Stimulated activated CD8-positive, alpha-beta memory T cell treated with anti-CD3 and anti-CD28 coated beads, Interleukin-15, amount 100 ng/mL, for 24 hours (primary cell): ENCODE data around the gene MYO10.
"Not testable (repeated sequence)": the region's sequence is repeated elsewhere in the genome, so short reads cannot be mapped to it uniquely, and the experiment has no call there.

ENCODE experiments used
- DNase-seq: peaks from one replicate; pipeline ENCODE4 v3.0.0-alpha.2; 2020; ENCODE audit warnings: low read depth

MYO10 gene

DNA sequence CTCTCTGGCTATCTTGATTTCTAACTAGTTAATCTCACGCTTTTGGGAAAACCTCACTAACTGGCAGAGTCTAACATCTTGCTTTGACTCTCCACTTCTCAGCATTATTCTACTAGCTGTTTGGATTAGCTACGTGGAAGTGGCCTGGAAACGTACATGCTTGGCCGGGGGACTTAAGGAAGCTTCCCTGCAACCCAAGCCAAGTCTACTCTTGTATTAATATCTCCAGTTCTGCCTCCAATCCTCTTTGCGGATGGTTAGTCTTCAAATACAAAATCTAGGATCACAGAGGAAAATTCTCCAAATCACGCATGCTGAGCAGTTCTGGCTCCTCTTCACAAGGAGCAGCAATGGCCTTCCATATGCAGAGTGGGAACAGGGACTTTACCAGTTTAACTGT is 267.5 kb downstream of the MYO10 start:
- no peak for DNase-seq

DNA sequence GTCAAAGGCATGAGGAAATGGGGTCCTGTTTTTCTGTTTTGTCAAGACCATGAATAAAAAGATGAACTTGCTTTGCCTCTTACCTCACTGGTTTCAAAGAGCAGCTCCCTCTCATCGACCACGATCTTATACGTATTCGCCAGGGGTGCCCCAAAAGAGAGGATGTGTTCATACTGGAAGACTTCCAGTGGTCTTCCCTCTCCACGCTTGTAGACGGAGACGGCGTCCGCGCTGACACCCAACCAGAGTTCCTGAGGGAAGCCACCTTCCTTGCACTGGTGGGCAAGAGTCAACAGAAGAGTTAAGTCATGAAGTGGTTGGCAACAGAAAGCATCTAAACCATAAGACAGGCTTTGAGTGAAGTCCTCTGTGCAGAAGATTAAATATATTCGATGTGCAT is 267.9 kb downstream of the MYO10 start:
- DNase-seq, result no peak

DNA sequence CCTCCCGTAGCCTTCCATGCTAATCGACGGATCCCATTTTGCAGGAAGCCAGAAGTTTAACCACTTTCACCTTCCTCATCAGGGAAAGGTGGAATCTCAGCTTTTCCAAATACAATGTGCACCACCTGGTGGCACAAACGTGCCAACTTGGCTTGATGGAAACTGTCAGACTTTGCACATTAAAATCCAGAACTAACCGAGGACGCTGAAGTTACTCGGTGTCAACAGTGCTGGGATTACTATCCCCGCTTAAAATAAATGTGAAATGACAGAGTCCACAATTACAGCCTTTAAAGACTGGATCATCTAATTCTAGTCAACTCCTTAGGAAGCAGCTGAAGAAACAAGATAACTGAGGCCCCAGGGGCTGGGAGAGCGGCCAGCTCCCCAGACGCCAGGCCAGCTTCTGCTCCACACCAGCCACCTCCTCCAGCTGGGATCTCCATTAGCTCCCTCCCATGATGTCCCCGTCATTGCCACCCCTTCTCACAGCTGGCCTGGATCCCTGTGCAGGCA is 269.1 kb downstream of the MYO10 start:
- no peak for DNase-seq

- no peak for DNase-seq
Measured at GRCh38 chr5:16666130-16666882, 269.8 kb downstream of the MYO10 start.

- no peak for DNase-seq
Measured at GRCh38 chr5:16665601-16666000, 270.5 kb downstream of the MYO10 start.

GRCh38 chr5:16664368-16664767 is 271.7 kb downstream of the MYO10 start:
- no peak for DNase-seq

DNA sequence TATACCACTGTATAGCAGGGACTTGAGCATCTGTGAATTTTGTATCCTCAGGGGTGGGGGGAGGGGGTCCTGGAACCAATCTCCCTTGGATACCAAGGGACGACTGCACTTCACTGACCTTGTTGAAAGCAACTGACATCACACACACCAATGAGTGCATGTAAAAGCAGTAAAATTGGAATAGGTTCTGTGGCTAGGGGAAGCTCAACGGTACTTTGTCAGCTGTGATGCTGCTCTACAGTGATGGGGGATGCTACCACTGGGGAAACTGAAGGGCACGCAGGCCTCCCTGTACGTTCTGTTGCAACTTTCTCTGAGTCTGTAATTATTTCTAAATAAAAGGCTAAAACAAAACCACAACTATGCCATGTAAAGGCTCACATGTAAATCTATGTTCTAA is 272.2 kb downstream of the MYO10 start:
- no peak for DNase-seq

DNA sequence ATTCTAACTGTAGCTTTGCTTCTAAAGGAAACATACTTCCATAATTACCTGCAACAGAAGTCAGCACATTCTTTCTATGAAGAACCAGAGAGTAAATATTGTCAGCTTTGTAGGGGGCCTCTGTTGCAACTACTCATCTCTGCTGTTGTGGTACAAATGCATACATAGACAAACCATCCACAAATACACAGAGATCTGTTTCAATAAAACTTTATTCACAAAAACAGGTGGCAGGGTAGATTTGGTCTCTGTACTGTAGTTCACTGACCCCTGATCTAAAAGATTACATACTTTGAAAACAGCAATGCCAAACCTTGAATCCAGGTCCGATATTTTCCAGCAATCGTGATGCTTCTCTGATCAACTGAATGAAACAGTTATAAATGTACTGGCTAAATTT is 274.4 kb downstream of the MYO10 start:
- no peak for DNase-seq

DNA sequence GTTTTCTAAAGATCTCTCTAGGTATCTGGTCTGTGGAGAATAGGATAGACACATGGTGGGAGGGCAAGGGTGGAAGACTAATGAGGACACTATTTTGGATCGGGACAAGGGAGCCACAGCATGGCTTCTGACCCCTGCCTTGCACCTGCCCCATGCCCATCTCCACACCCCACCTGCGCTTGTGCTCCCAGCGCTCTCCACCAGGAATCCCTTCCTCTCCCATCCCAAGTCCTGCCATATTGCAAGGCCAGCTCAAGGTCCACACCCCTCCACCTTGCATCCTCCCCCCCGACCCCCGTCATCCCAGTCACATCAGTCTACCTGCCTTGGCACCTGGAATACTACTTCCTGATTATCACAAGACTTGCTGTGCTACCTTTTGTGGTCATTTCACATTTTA is 275.1 kb downstream of the MYO10 start:
- no peak for DNase-seq

DNA sequence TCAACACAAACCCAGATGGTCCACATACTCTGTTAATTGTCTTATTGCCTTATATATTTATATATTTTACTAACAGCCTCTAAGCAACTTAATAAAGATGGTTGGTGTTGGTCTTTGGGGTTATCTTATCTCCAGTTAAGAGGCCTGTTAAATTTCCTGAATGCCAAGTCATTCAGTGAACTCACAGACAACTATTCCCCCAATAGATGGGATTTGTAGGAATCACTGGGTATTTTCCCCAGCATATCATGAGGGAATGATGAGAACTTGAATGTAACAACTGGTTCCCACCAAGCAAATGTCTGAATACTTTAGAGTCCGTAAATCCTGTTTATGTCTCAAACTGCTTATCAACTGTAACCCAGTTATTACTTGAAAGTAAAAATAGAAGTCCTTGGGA is 276.6 kb downstream of the MYO10 start:
- no peak for DNase-seq

GRCh38 chr5:16656561-16657191 is 279.4 kb downstream of the MYO10 start:
- no peak for DNase-seq

- DNase-seq, result no peak
Measured at GRCh38 chr5:16654647-16655334, 281.3 kb downstream of the MYO10 start.

DNA sequence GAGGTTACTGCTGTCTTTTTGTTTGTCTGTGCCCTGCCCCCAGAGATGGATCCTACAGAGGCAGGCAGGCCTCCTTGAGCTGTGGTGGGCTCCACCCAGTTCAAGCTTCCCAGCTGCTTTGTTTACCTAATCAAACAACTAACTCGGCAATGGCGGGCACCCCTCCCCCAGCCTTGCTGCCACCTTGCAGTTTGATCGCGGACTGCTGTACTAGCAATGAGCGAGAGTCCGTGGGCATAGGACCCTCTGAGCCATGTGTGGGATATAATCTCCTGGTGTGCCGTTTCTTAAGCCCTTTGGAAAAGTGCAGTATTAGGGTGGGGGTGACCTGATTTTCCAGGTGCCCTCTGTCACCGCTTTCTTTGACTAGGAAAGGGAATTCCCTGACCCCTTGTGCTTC is 287.3 kb downstream of the MYO10 start:
- not testable (repeated sequence) for DNase-seq

DNA sequence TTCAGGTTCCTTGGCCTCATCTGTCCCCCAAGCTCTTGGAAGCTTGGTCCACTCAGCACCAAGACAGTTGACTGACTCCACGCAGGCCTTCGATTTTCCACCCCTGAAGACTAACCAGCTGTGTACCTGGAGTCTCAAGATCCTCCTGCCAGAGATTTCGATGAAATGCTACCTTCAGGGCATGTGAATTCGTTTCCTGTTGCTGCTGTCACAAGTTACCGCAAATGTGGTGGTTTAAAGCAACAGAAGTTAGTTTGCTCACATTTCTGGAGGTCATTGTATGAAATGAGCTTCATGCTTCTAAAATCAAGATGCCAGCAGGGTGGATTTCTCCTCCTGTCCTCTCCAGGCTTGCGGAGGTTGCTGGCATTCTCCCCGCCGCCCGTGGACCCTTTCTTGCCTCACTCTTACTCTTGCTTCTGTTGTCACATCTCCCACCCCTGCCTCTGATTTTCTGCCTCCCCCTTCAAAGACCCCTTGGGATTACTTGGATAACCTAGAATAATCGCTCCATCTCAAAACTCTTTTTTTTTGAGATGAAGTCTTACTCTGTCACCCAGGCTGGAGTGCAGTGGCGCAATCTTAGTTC is 291.7 kb downstream of the MYO10 start:
- no peak for DNase-seq

GRCh38 chr5:16642867-16643266 is 293.2 kb downstream of the MYO10 start:
- no peak for DNase-seq

- no peak for DNase-seq
Measured at GRCh38 chr5:16639206-16639605, 296.9 kb downstream of the MYO10 start.

GRCh38 chr5:16628376-16628775 is 307.7 kb downstream of the MYO10 start:
- no peak for DNase-seq

DNA sequence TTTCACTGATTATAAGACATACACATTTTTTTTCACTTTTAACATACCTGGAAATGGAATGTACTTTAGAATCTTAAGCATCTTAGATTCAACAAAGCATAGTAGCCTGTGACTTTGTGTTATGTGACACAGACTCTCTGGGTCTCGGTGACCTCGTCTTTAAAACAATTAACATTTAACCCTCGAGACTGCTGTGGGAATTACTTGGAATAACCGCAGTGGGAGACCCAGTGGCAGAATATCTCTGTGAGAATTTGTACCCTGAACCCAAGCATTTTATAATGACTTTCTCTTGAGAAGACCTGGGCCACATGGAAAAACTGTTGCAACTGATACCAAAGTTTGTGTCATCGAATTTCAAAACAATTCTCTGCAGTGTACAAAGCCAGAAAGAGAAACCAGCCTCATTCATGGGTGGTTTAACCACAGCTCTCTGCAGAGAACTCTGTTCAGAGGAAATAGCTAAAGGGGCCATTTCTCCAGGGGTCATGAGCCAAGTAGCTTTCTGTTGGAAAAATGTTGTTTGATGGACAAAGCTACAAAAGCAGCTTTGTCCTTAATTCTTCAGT is 309.3 kb downstream of the MYO10 start:
- no peak for DNase-seq

DNA sequence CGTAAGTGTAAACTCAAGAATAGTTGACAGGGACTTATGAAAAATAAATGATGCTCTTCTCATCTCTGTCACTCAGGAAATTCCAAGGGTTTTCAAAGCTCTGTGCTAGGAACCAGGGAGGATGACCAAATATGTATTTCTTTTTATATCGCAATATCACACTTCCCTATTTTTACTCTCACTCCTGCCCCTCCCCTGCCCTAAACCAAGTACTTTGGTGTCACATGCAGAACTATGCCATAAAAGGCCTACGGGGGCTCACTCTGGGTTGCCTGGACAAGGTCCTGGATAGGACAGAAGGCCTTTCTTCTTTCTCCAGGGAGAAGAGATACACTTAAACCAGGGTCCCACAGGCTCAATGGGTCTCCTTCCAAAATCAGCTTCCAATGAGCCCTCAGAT is 311.0 kb downstream of the MYO10 start:
- DNase-seq, result no peak

DNA sequence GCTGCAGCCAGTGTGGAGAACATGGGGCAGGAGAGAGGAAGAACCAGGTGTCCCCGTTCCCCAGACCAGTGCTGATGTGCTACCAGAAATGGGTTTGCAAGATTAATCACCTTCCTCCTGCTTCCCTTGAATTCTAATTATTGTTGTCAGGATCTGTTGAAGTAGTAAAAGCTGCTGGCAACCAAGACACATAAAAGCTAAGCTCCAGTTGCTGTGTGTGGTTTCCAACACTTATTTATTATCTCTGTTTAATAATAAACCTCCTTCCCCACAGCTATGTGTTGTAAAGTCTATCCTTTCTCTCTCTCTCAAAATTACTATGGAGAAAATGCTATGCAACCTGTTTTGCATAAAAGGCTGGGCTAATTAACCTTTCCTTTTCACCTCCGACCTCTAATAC is 317.0 kb downstream of the MYO10 start:
- DNase-seq, result no peak

DNA sequence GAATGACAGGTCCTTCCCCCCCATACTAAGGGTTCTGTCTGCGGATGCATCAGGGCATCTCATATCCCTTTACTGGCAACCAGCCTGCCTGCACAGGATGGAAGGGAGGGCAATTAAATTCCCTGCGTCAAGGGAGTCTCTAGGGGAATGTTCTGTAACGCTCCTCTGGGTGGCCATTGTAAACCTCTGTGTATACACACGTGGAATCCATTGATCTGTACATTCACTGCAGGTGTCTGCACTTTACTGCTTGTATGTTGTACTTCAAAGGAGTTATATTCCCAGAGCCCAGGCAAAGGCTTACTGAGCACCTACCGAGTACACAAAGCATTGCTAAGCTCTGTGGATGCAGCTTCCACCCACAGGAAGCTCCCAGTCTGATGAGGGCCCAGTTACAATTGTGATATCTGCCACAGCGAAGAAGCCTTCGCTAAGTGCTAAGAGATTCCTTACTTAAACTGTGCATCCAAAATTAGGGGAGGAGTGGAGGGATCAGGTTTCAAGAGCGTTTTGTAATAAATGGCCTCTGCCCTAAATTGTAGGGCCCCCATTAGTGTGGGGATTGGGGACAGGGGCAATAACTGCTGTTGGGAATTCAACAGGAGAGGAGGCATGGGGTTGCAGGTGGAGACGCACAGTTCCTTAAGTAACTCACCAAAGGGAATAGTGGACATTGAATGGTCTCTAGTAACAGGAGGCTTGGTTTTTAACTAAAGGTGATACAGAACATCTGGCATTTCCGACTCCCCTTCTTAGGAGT is 317.8 kb downstream of the MYO10 start:
- DNase-seq, result no peak
